Mucosa of descending colon (tissue), 3 donors: ENCODE data around the gene SHB. TPM values are rescaled to one million over a fixed set of nuclear protein-coding genes. Genes with fewer than 3 reads are reported as not detected.

Experiments
- ATAC-seq: fragments of 200-7000 bp; cut with Tn5 transposase; one replicate; pipeline ENCODE4 v1.9.1; 2020; ENCODE audit warnings: mild to moderate bottlenecking, moderate library complexity
- DNase-seq, 3 donors: peaks; one replicate each; pipeline ENCODE4 v3.0.0-alpha.2; 2020
- H3K36me3 ChIP-seq: fragments of 200-600 bp; one replicate; pipeline ENCODE4 v1.8.0; 2021; ENCODE audit warnings: low read depth, mild to moderate bottlenecking
- H3K4me1 ChIP-seq: fragments of 200-600 bp; one replicate; pipeline ENCODE4 v1.8.0; 2021; ENCODE audit warnings: low read depth, mild to moderate bottlenecking
- H3K4me3 ChIP-seq: fragments of 200-600 bp; one replicate; pipeline ENCODE4 v1.8.0; 2021; ENCODE audit warnings: mild to moderate bottlenecking
- H3K9me3 ChIP-seq: fragments of 200-600 bp; one replicate; pipeline ENCODE4 v1.8.0; 2021; ENCODE audit warnings: mild to moderate bottlenecking
- intact Hi-C, 2 donors: fragments of 100-400 bp; cut with DNase I in 1 of 2; cut with micrococcal nuclease in 1 of 2; formaldehyde crosslinking; loops; one replicate each; pipeline versions ENCODE4 v1.11.0 to v1.11.1; 2022; cut with DNase I, micrococcal nuclease
- total RNA-seq, 3 donors: library from RNA; stranded (reverse); fragmentation: NEBNext Ultra II Directional in 2 of 3; extraction: Animal tissue kit (Norgen Biotek cat#: 25700) in 2 of 3; gene quantifications; one replicate each; pipeline versions ENCODE4 v1.2.1 to v1.2.4, GENCODE V29; 2021 to 2023
- TF ChIP-seq, protein P1 (sequence below): fragments of 200-600 bp; IDR thresholded peaks from one replicate; pipeline ENCODE4 v1.8.0; 2022; ENCODE audit warnings: antibody characterized with exemption, mild to moderate bottlenecking
- donor health status: DM: no; HTN: no; CAD: no; lungs with moderate emphysema.
- donor health status: DM: no; HTN: no; CAD: no.
- donor health status: DM: no; HTN: yes; CAD: no.

SHB gene
- total RNA-seq, 3 donors from 2014 or later = 20.3 to 23.9 (median 20.6) TPM

DNA sequence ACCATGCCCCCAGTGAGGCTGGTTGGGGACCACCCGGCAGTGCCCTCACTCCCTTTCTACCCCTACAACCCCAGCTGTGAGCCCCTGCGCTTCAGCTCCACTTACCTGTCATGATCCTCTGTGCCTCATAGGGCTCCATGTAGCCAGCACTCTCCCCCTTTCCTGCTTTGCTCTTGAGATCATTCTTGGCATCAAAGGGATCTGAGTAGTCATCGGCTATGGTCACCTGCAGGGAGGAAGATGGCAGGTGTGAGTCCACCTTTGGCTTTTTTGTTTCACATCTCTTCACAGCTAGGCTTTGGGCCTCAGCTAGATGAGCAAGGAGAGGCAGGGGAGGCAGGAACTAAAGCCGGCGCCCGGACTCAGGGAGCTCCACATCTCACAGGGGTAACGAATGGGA is 53.1 kb downstream of the SHB start:
- intact Hi-C loops = no loop called here
- H3K36me3 ChIP-seq = no peaks in the 10 kb centered on the region
- TF ChIP-seq, protein P1, sequence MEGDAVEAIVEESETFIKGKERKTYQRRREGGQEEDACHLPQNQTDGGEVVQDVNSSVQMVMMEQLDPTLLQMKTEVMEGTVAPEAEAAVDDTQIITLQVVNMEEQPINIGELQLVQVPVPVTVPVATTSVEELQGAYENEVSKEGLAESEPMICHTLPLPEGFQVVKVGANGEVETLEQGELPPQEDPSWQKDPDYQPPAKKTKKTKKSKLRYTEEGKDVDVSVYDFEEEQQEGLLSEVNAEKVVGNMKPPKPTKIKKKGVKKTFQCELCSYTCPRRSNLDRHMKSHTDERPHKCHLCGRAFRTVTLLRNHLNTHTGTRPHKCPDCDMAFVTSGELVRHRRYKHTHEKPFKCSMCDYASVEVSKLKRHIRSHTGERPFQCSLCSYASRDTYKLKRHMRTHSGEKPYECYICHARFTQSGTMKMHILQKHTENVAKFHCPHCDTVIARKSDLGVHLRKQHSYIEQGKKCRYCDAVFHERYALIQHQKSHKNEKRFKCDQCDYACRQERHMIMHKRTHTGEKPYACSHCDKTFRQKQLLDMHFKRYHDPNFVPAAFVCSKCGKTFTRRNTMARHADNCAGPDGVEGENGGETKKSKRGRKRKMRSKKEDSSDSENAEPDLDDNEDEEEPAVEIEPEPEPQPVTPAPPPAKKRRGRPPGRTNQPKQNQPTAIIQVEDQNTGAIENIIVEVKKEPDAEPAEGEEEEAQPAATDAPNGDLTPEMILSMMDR = no peak
- no peak for ATAC-seq
- no peak for DNase-seq
- peaks cover 2% of the 10 kb centered on the region for H3K4me1 ChIP-seq
- no peaks in the 10 kb centered on the region for H3K9me3 ChIP-seq
- H3K4me3 ChIP-seq = no peak overlapping the region

GRCh38 chr9:38015266-38015665 is 53.8 kb downstream of the SHB start:
- H3K4me3 ChIP-seq = no peak overlapping the region
- no peak for DNase-seq
- TF ChIP-seq, protein P1 = no peak
- H3K4me1 ChIP-seq = peaks cover 2% of the 10 kb centered on the region
- no peaks in the 10 kb centered on the region for H3K9me3 ChIP-seq
- ATAC-seq = no peak
- intact Hi-C loops = no loop called here
- H3K36me3 ChIP-seq = no peaks in the 10 kb centered on the region

GRCh38 chr9:38012767-38013450 is 56.1 kb downstream of the SHB start:
- intact Hi-C loops = no loop called here
- TF ChIP-seq, protein P1 = no peak
- no peak for DNase-seq
- no peaks in the 10 kb centered on the region for H3K9me3 ChIP-seq
- peaks cover under 1% of the 10 kb centered on the region for H3K4me1 ChIP-seq
- H3K4me3 ChIP-seq = no peak overlapping the region
- H3K36me3 ChIP-seq = no peaks in the 10 kb centered on the region
- ATAC-seq = no peak

- Histone ChIP-seq H3K36me3 (no peaks in the 10 kb centered on the region), H3K9me3 (no peaks in the 10 kb centered on the region), H3K4me1 (no peaks in the 10 kb centered on the region), H3K4me3 (no peak overlapping the region)
- TF ChIP-seq, protein P1 = no peak
- no peak for DNase-seq
- intact Hi-C loops = no loop called here
- ATAC-seq = no peak
Observed at GRCh38 chr9:38011991-38012390, 57.0 kb downstream of the SHB start.

DNA sequence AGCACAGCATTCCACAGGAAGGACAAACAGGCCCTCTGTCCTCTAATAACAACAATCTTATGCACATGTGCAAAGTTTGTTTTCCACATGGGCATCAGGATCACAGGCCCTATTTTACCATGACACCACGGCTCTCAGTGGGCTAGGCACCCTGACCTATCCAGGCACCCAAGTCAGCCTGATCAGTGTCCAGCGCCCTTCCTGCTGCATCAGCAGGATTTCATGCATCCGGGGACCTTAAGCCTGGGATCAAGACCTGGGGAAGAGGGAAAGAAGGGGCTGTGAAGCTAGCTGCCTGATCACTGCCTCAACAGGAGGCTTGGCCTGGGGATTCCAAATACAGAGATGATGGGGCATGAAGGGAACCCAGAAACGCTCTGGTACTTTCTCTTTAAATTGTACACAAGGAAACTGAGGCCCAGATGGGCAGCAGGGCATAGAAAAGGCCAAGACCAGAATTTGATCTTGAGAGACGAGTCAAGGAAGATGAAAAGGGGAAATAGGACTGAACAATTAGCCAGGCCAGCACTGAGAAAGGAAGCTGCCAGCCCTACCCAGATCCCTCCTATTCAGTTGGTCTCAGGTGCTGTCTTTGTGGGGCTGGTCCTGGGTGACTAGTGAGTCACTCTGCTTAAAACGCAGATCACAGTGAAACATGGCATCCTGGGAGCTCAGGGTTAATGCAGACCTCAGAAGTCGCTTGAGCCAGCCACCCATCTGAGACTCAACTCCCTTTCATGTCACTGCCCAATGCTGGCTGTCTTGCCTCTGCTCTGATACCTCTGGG is 57.9 kb downstream of the SHB start:
- no peaks in the 10 kb centered on the region for H3K9me3 ChIP-seq
- no peaks in the 10 kb centered on the region for H3K4me1 ChIP-seq
- no peaks in the 10 kb centered on the region for H3K36me3 ChIP-seq
- TF ChIP-seq, protein P1 = no peak
- intact Hi-C loops = no loop called here
- no peak for DNase-seq
- no peak for ATAC-seq
- H3K4me3 ChIP-seq = no peak overlapping the region
